SK-N-DZ (cell line): ENCODE measurements around the gene BHLHE41.
A peak's percentile ranks its signal among the peaks of the same experiment; 100 is the strongest.

Source experiments
- DNase-seq: peaks from one replicate; pipeline ENCODE4 v3.0.0-alpha.2; 2015; ENCODE audit warnings: low spot score

BHLHE41 gene

DNA sequence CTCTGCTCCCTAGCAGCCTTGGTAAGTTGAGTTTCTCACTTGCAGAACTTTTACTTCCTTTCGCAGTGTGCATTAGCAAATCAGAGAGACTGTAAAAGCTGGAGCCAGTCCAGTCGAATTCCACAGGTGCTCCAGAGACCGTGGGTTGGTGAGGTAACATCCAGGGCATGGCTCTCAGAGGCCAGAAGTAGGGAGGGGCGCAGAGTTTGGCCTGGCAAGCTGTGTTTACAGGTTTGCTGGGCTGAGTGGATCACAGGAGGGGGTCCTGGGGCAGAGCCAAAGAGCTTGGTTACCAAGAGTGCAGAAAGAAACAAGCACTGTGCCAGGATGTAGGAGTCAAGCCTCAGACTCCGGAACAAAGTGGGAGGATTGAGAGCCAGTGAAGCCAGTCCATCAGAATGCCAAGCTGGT, 10.2 kb upstream of the BHLHE41 start:
- DNase-seq: no peak

DNA sequence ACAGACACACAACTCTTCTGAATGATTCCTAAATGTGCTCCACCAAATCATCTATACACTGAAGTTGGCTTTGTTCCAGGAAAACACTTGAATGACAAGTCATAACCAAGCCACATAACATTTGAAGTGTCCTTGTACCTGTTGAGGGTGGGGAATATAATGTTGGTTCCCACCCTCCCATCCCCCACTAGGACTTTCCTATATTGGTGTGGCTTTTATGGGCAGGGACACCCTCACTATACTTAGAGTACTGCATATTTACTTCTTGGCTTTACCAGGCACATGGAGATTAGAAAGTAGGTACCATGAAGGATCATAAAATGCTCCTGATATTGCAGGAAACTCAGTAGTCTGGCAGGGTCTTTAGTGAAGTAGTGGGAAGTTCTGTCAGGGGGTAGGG, 9.7 kb upstream of the BHLHE41 start:
- DNase-seq: no peak

DNA sequence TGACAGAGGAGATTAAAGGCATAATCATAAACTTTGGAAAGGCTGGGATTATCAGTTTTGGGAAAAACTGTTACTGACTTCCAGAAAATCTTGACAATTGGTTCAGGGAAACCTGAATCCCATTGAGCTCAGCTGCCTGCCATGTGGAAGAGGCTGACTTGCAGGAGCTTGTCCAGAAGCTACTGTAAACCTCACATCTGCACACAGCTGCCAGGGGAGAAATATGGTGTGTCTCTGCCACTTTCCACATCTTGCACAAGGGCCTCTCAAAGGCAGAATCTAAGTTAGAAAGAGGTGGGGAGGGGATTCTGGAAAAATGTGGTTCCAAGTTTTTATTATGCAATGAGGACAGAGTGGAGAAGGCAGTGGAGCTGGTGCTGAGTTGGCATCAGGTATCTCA, 8.7 kb upstream of the BHLHE41 start:
- DNase-seq: no peak

DNA sequence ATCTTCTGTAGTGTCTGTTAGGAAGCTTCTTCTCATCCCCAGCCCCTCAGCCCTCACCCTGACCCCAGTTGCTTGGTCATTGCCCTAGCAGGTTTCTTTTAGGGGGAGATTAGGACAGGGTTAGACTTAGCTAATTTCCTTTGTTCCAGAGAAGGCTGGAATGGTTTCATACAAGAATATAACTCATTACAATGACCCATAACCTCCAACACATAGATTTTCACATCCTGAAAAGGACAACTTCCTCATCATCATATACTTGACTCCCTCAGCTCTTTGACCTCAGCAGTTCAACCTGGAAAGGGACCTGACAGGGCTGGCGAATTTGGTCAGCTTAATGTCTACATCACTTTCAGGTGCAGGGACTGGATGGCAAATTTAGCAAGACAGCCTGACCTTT, 8.0 kb upstream of the BHLHE41 start:
- DNase-seq: no peak

DNA sequence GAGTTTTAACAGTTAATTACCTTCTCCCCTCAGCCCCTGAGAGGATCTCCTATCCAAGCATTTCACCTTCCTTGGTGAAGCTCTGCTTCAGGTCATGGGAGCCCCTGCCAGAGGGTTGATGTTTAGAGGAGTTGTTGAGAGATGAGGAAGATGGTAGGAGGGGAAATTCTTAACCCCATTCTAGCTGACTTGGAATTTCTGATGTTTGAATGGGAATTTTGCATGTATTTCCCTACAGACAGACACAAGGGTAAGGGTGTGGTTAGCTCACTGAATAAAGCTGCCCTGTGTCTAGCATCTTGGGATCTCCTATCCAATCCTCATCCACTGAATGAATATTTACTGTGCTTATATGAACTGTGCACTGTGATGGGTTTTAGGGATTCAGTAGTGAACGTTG, 7.1 kb upstream of the BHLHE41 start:
- DNase-seq: no peak

DNA sequence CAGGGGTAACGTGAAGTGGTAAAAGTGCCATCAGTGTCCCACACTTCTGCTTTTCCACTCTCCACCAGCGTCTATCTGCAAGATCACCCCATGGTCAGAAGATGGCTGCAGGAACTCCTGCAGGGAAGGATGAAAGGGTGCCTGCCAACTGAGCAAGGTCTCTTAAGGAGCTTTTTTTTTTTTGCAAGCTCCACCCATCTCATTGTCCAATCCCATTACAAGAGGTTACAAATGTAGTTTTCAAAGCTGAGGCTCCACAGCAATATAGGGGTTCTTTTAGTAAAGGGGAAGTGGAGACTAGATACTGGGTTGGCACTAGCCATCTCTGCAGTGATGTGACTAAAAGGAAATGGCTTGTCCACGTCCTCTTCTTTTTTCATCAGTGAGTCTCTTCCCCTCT, 5.9 kb upstream of the BHLHE41 start:
- no peak for DNase-seq

DNA sequence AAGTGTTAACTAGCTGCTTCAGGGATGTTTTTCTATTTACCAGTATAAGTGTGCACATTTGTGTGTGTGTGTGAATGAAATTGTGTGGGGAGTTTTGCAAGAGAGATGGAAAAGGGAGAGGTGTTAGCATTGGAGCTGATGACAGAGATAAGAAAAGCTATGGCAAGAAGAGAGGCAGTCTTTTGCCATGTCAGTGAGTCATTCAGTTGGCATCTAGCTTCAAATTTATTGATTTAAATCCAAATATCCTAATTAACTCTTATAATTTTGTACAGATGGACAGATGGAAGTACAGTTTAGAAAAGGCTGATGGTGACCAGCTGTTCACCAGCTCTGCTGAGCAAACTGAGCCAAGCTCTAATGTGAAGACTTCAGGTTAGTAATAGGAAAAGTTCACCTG, 3.3 kb upstream of the BHLHE41 start:
- no peak for DNase-seq

DNA sequence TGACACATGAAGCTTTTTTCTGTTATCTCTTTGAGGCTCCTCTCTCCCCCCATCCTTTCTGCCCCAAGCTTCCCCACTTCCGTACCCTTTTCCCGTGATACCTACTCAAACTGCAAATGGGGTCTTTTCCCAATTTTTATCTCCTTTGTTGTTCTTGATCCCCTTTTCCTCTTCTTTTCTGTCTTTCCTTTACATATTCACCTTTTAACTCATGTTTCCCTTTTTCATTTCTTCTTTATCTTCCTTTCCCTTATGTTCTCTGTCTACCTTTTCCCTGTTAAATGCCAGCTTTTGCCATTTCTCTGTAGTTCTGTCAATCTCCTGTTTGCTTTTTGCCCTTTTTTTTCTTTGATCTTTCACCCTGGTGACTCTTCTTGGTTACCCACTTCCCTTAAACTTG, 2.6 kb upstream of the BHLHE41 start:
- no peak for DNase-seq

DNA sequence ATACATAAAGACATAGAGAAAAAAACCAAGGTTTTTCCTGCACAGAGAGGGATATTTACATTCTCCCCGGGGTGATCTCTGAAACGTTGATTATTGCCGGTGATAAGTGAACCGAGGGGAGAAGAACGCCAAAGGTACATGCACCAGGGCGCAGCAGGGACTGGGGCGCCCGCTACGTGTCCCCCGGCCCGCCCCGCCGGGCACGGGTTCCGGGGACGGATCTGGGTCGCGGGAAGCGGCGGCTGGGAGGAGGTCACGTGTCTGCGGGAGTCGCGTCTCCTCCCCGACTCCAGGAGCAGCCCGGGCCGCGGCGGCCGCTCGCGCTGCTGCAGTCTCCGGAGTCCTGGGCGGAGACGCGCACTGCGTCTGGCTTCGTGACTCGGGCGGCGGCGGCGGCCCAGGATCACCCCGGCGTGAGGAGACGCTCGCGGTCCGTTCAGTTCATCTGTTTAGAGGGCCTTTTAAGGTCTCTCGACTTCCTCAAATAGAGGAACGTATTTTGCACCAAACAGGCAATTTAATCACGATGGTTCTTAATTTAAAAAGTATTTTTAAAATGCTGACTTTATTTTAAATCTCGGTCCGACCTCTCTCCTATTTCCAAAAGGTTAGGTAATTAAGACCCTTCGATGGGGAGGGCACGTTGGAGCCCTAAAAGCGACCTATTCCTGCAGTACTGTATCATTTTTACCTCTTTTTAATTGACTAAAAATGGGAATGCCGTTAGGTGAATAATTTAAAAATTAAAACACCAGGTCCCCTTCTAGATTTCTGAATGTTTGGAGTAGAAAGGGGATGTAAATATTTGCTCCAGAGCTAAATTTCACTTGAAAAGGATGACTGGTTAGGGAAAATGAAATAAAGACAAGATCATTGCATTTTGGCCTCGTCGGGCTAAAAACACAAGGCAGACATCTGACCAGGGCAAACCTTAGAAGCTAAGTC, 1.8 kb upstream of the BHLHE41 start:
- DNase-seq: peak; percentile 85

DNA sequence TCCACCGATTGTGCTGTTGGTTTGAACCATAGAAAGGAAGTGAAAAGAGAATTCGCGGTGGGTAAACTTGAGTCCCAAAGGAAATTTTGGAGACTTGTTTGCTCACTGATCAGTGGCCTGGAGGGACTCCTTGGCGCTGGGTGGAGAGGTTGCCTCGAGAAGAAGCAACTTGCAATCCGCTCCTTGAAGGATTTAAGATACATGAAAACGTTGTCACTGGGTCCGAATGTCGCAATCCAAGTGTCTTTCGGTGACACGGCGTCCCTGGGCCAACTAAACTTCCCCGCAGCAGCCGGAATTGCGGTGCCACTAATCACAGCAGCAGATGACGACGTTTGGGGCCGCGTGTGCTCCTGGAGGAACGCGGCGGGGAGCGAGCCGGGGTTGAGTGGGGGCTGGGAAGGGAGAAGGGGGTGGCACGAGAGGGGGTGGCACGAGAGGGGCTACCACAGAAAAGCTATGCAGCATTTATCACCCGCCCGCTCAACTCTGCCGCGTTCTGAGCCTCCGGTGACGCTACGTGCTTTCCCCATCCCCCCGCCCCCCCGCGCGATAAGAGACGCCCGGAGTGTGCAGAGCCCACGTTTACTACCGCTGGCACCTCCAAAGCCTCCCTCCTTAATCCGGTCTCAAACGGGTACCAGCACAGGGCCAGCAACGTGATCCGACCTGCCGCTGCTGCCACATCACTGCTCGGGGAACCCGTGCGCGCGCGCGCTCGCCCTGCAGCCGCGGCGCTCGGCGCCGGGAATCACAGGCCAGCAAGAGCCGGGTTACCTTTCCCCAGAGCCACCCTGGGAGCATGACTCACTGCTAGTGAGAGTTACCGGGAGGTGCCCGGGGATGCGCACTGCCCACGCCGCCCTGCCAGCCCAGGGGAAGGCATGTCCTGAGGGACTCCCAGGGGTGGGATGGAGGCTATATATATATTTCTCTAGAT, 833 bp upstream of the BHLHE41 start:
- peak; percentile 75 for DNase-seq

DNA sequence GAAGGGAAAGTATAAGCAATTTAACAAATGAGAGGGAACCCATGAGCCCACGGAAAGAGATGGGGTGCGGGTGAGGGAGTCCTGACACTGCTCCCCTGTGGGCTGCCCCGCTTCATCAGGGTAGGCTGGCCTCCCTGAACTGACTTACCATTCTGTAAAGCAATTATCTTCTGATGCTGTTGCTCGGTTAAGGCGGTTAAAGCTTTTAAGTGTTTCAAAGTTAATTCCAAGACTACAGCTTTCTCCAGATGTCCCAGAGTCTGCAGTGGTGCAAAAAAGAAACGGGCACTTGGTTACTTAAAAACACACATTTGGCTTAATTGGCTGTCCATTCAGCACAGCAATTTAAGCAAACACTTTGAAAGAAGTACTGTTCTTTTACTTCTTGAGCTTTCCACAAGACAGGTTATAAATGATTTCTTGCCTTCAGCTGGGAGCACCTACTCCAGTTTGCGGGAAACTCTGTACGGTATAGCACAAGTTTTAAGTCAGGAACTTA, 1.3 kb downstream of the BHLHE41 start:
- DNase-seq: no peak

DNA sequence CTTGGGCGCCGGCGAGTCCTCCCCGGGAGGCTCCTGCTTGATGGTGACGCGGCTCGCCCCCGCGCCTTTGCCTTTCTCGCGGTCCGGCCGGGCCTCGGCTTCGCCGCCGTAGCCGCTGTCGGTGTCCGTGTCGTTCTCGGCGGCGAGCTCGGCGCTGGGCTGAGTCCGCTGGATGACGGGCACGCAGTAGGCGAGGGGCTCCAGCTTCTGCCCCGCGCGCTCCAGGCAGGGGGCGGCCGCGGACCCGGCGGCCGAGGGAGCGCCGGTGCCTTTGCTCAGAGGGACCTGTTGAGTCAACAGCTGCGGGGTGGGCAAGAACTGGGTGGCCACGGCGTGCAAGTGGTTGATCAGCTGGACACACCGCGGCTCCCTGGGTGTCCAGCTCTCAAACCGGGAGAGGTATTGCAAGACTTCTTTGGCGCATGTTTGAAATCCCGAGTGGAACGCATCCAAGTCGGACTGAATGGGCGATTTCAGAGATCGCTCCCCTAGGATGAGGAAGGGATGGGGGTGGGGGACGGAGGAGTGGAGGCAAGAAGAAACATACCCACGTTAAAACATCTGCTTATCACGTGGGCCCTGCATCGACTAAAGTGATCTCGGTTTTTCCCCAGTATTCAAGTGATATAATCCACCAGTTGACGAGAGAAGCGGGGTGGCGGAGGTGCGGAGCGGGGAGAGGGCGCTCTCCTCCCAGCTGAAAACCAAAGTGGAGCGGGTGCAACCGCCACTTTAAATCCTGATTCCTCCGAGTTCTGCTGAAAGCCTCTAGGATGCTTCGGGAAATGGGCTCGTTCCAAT, 2.0 kb downstream of the BHLHE41 start:
- DNase-seq: peak; percentile 45

DNA sequence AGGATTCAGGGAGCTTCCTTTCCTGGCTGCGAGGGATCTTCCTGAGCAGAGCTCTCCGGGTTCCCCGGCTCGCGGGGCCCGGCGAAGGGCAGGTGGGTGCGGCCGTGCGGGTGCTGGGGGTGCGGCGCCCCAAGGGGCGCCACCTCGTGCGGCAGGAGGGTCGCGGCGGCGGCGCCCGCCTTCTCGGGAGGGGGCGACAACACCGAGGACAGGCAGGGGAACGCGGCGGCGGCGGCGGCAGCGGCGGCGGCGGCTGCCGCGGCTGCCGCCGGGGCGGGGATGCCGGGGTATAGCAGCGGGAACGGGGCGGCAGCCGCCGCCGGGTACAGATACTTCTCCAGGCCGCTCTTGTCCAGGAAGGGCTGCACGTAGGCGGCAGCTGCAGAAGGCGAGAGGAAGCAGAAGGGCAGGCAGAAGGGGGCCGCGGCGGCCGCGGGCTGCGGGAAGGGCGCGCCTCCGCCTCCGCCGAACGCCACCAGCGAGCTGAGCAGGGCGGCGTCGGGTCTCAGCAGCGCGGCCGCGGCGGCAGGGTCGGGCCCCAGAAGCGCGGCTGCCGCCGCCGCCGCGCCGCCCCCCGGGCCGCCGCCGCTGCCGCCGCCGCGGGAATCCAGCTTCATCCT, 2.7 kb downstream of the BHLHE41 start:
- DNase-seq: no peak

DNA sequence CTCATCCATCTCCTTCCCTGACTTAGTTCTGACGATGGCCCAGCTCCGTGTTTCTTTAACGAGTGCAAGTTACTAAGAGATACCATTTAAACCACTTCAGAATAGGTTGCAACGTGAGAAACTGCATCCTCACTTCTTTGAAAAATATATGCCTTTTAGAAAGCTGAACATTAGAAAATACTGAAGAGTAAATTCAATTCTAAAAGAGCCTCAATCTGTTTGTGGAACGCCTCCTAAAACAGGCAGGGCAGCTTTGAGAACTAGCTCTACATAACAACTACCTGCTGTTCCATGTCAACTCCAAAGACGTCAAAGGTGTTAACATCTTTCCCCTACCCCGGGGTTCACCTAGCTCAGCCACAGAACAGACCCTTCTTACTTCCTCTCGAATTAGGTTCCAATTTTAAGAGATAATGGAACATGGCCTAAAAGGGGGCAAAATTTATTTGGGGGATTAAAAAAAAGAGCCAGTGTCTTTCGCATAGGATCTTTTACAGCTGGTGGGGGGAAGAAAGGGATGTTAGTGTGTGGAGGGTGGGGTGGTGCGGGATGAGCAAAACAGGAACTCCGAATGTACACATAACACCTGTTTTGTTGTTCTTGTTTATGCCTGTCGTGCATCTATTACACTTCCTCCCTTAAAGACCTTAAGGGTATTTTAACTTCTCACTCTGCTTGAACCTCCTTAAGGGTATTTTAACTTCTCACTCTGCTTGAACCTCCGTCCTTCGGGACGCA, 3.3 kb downstream of the BHLHE41 start:
- DNase-seq: no peak

DNA sequence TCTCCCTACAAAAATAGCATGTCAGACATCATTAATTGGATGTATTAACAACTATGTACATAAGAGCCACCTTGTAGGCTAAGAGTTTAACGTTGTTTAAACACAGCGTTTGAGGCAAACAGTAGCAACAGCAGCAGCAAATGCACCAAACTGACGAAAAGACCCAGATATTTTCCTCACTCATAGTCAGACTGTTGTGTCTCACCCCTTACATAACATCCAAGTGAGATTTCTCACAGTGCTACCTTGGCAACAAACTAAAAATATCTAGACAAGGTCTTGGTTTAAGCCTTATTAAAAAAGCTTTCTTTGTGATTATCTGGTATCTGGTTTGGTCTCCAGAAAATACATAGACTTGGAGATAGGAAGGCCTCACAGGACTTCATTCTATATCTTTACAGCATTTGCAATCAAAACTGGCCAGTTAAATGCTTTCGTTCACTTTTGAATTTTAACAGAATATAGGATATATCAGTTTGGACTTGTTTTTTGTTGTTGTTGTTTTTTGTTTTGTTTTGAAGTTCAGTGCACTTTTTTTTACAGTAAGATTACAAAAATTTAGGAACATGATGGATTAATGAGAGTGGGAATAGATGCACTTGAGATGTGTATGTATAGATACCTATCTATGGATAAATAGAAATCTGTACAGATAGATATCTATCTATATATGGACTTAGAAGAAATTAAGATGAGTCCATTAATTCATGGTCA, 4.1 kb downstream of the BHLHE41 start:
- no peak for DNase-seq

DNA sequence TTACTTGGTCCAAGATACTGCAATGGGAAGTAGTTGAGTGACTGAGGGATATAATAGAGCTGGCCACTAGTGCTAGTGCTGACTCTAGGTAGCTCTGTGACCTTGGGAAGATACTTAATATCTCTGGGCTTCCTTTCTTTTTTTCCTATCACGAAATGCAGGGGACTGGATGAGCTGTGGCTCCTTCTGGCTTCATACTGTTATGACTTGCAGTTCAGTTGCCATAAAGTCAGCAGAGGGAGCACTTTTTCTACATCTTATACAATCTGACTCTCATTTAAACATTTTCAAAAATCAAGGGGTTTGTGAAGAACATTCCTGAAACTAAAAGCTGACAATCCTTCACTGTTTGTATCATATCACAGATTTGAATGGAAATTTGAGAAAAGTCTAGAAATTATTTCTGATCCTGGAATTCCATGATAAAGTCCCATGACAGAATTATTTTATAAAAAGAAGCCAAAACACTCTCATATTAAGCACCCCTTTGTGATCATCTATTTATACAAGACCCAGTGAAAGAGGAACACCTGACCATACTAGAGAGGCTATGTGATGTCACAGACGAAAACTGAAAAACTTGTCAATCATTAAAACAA, 5.3 kb downstream of the BHLHE41 start:
- peak; percentile 54 for DNase-seq

DNA sequence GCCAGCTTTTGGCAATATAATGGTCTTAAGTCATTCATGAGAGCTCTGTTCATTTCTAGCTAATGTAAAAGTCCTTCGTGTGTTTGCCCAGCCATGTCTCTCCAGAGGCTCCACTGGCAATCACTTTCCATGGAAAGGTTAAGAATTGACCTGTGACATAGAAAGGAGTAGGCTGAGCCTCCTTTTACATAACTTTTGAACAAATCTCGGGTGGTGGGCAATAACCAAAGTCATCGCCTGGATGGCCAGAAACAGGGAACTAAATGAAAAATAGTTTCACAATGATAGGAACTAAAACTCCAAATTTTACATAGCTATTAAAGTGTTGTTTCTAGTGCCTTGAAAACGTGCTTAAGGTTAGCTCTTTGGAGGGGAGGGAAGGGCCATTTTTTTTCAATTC, 6.5 kb downstream of the BHLHE41 start:
- DNase-seq: no peak

DNA sequence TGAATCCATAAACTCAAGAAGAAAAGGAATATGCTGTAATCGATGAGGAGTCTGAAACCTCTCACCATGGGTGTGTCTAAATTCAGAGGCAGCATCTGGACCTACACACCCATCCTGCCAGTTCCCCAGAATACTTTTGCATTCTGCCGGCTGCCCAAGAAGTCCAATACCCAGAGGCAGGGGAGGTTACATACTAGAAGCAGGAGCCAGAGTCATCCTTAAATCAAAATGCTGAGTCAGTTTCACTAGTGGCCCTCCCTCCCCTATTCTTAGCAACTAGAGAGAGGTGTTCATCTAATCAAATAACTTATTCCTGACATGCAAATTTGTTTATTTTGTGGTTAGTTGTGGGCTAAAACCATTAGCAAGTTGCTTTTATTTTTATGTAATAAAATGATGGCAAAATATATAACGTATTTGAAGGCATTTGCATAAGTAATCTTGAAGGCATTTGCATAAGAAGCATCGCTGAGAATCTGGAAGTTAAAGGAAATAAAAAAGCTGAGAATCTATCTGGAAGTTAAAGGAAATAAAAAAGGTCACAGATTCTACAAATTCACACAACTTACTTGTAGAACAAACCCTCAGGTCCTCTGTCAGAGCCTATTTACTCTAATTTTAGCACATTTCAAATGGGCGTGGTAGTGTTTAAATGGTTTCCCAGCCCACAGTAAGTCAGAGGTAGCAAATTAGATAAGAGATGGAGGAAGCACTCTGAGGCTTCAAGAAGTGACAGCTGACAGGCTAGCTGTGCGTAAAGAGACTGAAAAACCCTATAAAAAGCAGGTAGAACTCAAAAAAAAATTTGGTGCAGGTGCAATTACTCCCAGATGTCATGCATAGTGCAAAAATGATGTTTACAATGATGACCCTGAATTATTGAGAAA, 7.8 kb downstream of the BHLHE41 start:
- no peak for DNase-seq
